K562 (cell line): ENCODE data around the gene NET1. TPM values are rescaled to one million over a fixed set of nuclear protein-coding genes. Genes with fewer than 3 reads are reported as not detected.
A peak's percentile ranks its signal among the peaks of the same experiment; 100 is the strongest.
"Not testable (repeated sequence)": the region's sequence is repeated elsewhere in the genome, so short reads cannot be mapped to it uniquely, and the experiment has no call there.

Source experiments
- ATAC-seq: fragments of 200-7000 bp; cut with Tn5 transposase; 3 replicates; pipeline ENCODE4 v1.9.1; 2020; ENCODE audit warnings: moderate library complexity
- BruUV-seq: library from RNA; stranded (reverse); fragments of 400-500 nt; replicated peaks from 2 replicates; lab custom pipeline; 2021; lab: Mats Ljungman, UMichigan
- CTCF ChIA-PET: fragments of 300-600 bp; formaldehyde crosslinking; extraction: SDS; loops from one replicate; lab custom pipeline; 2021; ENCODE audit warnings: low intra/inter-chr PET ratio; lab: Yijun Ruan, JAX
- POLR2A ChIA-PET: fragments of 300-600, 350-650 bp; sonication (Branson Sonifier 250); formaldehyde crosslinking; extraction: SDS; loops from one replicate; lab custom pipeline; 2021; ENCODE audit warnings: antibody characterized with exemption, inconsistent platforms; lab: Yijun Ruan, JAX
- DNase-seq, 4 experiments: peaks; one replicate each; pipeline versions ENCODE4 v3.0.0 to v3.0.0-alpha.2; 2011 to 2018; ENCODE audit warnings: low spot score in 3 of 4, mixed read lengths in 3 of 4; ENCODE audit errors: extremely low read depth in 1 of 4
- FAIRE-seq: peaks from 2 replicates; lab custom pipeline; 2011; peaks lifted over from hg19 to GRCh38; lab: Jason Lieb, UNC
- H2AFZ ChIP-seq: 2 replicates; pipeline ENCODE4 v1.6.0; 2011; ENCODE audit warnings: low read depth, low read length, control low read depth, inconsistent platforms
- H3K27ac ChIP-seq: fragments of 200-600 bp; 3 replicates; pipeline ENCODE4 v1.8.0; 2011; ENCODE audit warnings: low read depth, mild to moderate bottlenecking, control low read depth, inconsistent platforms, low read length, moderate library complexity, mixed read lengths; ENCODE audit errors: extremely low read depth
- H3K27me3 ChIP-seq, 2 experiments: fragments of 300-600 bp in 1 of 2; 2 replicates in 1 of 2; 3 replicates in 1 of 2; pipeline versions ENCODE4 v1.6.0 to v1.8.0; 2011; ENCODE audit warnings: inconsistent platforms in 2 of 2, low read length in 2 of 2, mild to moderate bottlenecking in 1 of 2, mixed read lengths in 1 of 2, moderate library complexity in 1 of 2; ENCODE audit not compliant: control insufficient read depth in 2 of 2, insufficient read depth in 2 of 2
- H3K36me3 ChIP-seq: fragments of 300-600 bp; 3 replicates; pipeline ENCODE4 v1.8.0; 2011; ENCODE audit warnings: mild to moderate bottlenecking, low read length, inconsistent platforms; ENCODE audit not compliant: control insufficient read depth, insufficient read depth
- H3K4me1 ChIP-seq, 2 experiments: fragments of 200-600 bp in 1 of 2; replicated peaks in 1 of 2; 2 replicates in 1 of 2; 3 replicates in 1 of 2; pipeline versions ENCODE4 v1.5.1 to v1.8.0; 2011; ENCODE audit warnings: inconsistent platforms in 2 of 2, low read length in 2 of 2, mild to moderate bottlenecking in 1 of 2, mixed read lengths in 1 of 2, moderate library complexity in 1 of 2; ENCODE audit not compliant: control insufficient read depth in 2 of 2, insufficient read depth in 2 of 2
- H3K4me2 ChIP-seq: 2 replicates; pipeline ENCODE4 v1.6.1; 2011; ENCODE audit warnings: low read length, control low read depth, inconsistent platforms, mixed read lengths; ENCODE audit not compliant: insufficient read depth
- H3K4me3 ChIP-seq: fragments of 200-600 bp; sonication (generic), shearing (Covaris generic); 2 replicates; pipeline ENCODE4 v1.5.1; 2016; ENCODE audit warnings: control low read depth, inconsistent platforms
- H3K79me2 ChIP-seq: fragments of 200-600 bp; 3 replicates; pipeline ENCODE4 v1.8.0; 2011; ENCODE audit warnings: low read length, inconsistent platforms; ENCODE audit not compliant: control insufficient read depth, insufficient read depth
- H3K9ac ChIP-seq, 2 experiments: 2 replicates each; pipeline versions ENCODE4 v1.6.0 to v1.6.1; 2011; ENCODE audit warnings: low read depth in 2 of 2, low read length in 2 of 2, control low read depth in 1 of 2, inconsistent platforms in 1 of 2, mild to moderate bottlenecking in 1 of 2, mixed read lengths in 1 of 2; ENCODE audit not compliant: insufficient read depth in 1 of 2
- H3K9me1 ChIP-seq: one replicate; pipeline ENCODE4 v1.6.0; 2011; ENCODE audit warnings: inconsistent platforms, mild to moderate bottlenecking, low read length, moderate library complexity; ENCODE audit not compliant: control insufficient read depth, insufficient read depth
- H3K9me3 ChIP-seq: replicated peaks from 2 replicates; pipeline ENCODE4 v1.5.1; 2011; ENCODE audit warnings: low read depth, low read length, inconsistent platforms; ENCODE audit not compliant: control insufficient read depth, insufficient read depth
- H4K20me1 ChIP-seq: replicated peaks from 2 replicates; pipeline ENCODE4 v1.6.1; 2011; ENCODE audit warnings: low read length, inconsistent platforms, mixed read lengths; ENCODE audit not compliant: control insufficient read depth, insufficient read depth
- DMBX1 ChIP-seq: fragments of 250-450 bp; sonication (Bioruptor Pico); IDR thresholded peaks from 2 replicates; pipeline ENCODE4 v1.8.0; 2022; ENCODE audit warnings: inconsistent platforms, mild to moderate bottlenecking, moderate library complexity, borderline replicate concordance
- GATAD2A ChIP-seq: fragments of 450-650 bp; IDR thresholded peaks from 2 replicates; pipeline ENCODE4 v1.6.1; 2017
- NFRKB ChIP-seq: fragments of 450-650 bp; IDR thresholded peaks from 2 replicates; pipeline ENCODE4 v1.6.1; 2016; ENCODE audit warnings: low read depth
- WGBS: fragments of 100-300 bp; shearing (Covaris generic); methylation state at CpG from one replicate; pipeline ENCODE4 v1.1.6; 2016; ENCODE audit warnings: low coverage, mixed read lengths; ENCODE audit not compliant: insufficient coverage; ENCODE audit errors: missing lambda C conversion rate; 5-methylcytosine and 5-hydroxymethylcytosine counted together
- in situ Hi-C: fragments of 300-500 bp; cut with MboI; formaldehyde crosslinking; loops from 4 replicates; pipeline ENCODE4 v1.15.0; 2018; ENCODE audit warnings: inconsistent platforms, mixed read lengths
- intact Hi-C: fragments of 100-400 bp; cut with micrococcal nuclease; formaldehyde crosslinking; loops from 2 replicates; pipeline ENCODE4 v1.14.2; 2022
- polyA plus RNA-seq, 8 experiments: library from polyadenylated mRNA; depleted of rRNA in 4 of 8; stranded (reverse) in 5 of 8; unstranded in 3 of 8; fragments of >200 nt; fragmentation: Nextera tagmentation in 2 of 8; fragmentation: Illumina TruSeq in 1 of 8; extraction: Ambion mirVana in 2 of 8; extraction: Trizol in 1 of 8; gene quantifications; 2 replicates each; pipeline versions ENCODE4 v1.2.1 to v1.2.3, GENCODE V29; 2011 to 2014; ENCODE audit warnings: inconsistent platforms in 1 of 8, missing spikeins in 1 of 8
- total RNA-seq, 7 experiments: library from RNA; depleted of rRNA in 6 of 7; stranded (reverse); fragments of >200 nt in 6 of 7; fragmentation: Illumina TruSeq in 2 of 7; extraction: Trizol in 2 of 7; gene quantifications; 2 replicates each; pipeline versions ENCODE4 v1.2.1 to v1.2.3, GENCODE V29; 2011 to 2021; ENCODE audit warnings: low replicate concordance in 1 of 7
- TF ChIP-seq, protein P1 (sequence below), 2 experiments: fragments of 450-650 bp; IDR thresholded peaks; 2 replicates each; pipeline ENCODE4 v1.6.1; 2016
- TF ChIP-seq, protein P2 (sequence below), 2 experiments: fragments of 450-650 bp; IDR thresholded peaks; 2 replicates each; pipeline ENCODE4 v1.6.1; 2018; ENCODE audit warnings: mild to moderate bottlenecking in 2 of 2, low read depth in 1 of 2; ENCODE audit not compliant: partially characterized antibody in 2 of 2

The NET1 gene
- total and polyA plus RNA-seq, 9 of the 15 experiments (the other 6 are each of a cell fraction or from before 2014, with no cell fraction given): 47.4 to 258 (median 106) TPM

DNA sequence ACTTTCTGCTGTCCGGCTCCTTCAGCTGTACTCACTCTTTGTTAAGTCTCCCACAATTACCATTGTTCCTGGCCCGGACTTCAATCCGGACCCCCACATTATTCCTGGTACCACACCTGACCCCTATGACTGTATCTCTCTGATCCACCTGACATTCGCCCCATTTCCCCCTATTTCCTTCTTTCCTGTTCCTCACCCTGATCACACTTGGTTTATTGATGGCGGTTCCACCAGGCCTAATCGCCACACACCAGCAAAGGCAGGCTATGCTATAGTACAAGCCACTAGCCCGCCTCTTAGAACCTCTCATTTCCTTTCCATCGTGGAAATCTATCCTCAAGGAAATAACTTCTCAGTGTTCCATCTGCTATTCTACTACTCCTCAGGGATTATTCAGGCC lies 62.7 kb downstream of the NET1 start:
- BruUV-seq, H2AFZ ChIP-seq, H3K27me3 ChIP-seq, DNase-seq, H3K9me1 ChIP-seq, CTCF ChIA-PET, FAIRE-seq, ATAC-seq, intact Hi-C loops, in situ Hi-C loops, H4K20me1 ChIP-seq, H3K9me3 ChIP-seq: not testable (repeated sequence)
- Histone ChIP-seq H3K4me3 (0 out of 2 replicates have a peak overlapping the region, but pooled peaks have one; percentile 14), H3K4me2 (peak overlapping the region; percentile 100), H3K27ac (peak overlapping the region; percentile 94), H3K9ac (peak overlapping the region; percentile 31 to 55; a peak in 3 of 4 replicates), H3K79me2 (peaks cover 91% of the 10 kb centered on the region), H3K36me3 (peaks cover 15% of the 10 kb centered on the region; the same call in 2 of the 3 replicates), H3K4me1 (peaks cover 15 to 31% of the 10 kb centered on the region in 2 experiments; a peak in 4 of 5 replicates)
- 9% methylated on average over 3 of the region's 8 CpGs for WGBS
- TF ChIP-seq, protein P1, sequence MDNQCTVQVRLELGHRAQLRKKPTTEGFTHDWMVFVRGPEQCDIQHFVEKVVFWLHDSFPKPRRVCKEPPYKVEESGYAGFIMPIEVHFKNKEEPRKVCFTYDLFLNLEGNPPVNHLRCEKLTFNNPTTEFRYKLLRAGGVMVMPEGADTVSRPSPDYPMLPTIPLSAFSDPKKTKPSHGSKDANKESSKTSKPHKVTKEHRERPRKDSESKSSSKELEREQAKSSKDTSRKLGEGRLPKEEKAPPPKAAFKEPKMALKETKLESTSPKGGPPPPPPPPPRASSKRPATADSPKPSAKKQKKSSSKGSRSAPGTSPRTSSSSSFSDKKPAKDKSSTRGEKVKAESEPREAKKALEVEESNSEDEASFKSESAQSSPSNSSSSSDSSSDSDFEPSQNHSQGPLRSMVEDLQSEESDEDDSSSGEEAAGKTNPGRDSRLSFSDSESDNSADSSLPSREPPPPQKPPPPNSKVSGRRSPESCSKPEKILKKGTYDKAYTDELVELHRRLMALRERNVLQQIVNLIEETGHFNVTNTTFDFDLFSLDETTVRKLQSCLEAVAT (IDR thresholded peaks at IDR 0.05): peak; percentile 78 to 80; a peak in 3 of 4 replicates
- TF ChIP-seq GATAD2A: peak; percentile 49; the same call in 1 of the 2 replicates
- peak; percentile 58; the same call in 1 of the 2 replicates for TF ChIP-seq DMBX1 (CRISPR knock-in tag)
- peak; percentile 25; the same call in 1 of the 2 replicates for TF ChIP-seq NFRKB
- TF ChIP-seq, protein P2, sequence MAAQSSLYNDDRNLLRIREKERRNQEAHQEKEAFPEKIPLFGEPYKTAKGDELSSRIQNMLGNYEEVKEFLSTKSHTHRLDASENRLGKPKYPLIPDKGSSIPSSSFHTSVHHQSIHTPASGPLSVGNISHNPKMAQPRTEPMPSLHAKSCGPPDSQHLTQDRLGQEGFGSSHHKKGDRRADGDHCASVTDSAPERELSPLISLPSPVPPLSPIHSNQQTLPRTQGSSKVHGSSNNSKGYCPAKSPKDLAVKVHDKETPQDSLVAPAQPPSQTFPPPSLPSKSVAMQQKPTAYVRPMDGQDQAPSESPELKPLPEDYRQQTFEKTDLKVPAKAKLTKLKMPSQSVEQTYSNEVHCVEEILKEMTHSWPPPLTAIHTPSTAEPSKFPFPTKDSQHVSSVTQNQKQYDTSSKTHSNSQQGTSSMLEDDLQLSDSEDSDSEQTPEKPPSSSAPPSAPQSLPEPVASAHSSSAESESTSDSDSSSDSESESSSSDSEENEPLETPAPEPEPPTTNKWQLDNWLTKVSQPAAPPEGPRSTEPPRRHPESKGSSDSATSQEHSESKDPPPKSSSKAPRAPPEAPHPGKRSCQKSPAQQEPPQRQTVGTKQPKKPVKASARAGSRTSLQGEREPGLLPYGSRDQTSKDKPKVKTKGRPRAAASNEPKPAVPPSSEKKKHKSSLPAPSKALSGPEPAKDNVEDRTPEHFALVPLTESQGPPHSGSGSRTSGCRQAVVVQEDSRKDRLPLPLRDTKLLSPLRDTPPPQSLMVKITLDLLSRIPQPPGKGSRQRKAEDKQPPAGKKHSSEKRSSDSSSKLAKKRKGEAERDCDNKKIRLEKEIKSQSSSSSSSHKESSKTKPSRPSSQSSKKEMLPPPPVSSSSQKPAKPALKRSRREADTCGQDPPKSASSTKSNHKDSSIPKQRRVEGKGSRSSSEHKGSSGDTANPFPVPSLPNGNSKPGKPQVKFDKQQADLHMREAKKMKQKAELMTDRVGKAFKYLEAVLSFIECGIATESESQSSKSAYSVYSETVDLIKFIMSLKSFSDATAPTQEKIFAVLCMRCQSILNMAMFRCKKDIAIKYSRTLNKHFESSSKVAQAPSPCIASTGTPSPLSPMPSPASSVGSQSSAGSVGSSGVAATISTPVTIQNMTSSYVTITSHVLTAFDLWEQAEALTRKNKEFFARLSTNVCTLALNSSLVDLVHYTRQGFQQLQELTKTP (IDR thresholded peaks at IDR 0.05; ENCODE audit: low read depth in 1 of 2, partially characterized antibody in 2 of 2): peak in 1 of 2 experiments; percentile 27
- POLR2A ChIA-PET: interaction anchor here (7.0 kb wide), 1 partner anchor 13 kb away, joined by 43 read pairs; no protein-coding TSS in a partner anchor
